ENCODE data around the gene MATN1. TPM values are rescaled to one million over a fixed set of nuclear protein-coding genes. Genes with fewer than 3 reads are reported as not detected.

Gene MATN1
- total RNA-seq, 2 experiments from 2014 or later: 0.28 to 0.42 TPM

DNA sequence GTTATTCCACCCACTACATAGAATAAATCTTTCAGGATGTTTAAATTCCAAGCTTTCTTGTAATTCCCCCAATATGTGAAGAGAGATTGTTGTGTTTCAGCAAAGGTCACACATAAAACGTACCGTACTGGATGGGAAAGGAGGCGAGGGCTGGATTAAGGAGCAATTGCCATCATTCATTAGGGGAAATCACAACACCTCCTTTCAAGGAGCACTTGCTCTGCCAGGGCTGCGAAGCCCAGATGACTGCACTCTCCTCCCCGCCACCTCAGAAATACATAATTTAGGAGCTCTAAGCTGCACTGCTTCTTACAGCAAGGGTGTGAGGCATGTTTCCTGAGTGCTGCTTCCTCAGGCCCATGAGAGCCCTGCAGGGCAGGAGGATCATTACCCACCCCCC is 29.6 kb downstream of the MATN1 start:
- no TSS peak for BruUV-seq (replicated peaks)
- Histone ChIP-seq H3K27ac (ENCODE audit: low read depth, low read length, poor library complexity, severe bottlenecking) (no peak overlapping the region), H3K9me3 (ENCODE audit: low read length) (no peaks in the 10 kb centered on the region), H3K9me2 (ENCODE audit: insufficient read depth, low read length) (no peaks in the 10 kb centered on the region), H3K79me2 (ENCODE audit: insufficient read depth, low read depth, low read length) (no peaks in the 10 kb centered on the region), H3K4me2 (ENCODE audit: low read length) (no peak overlapping the region), H3K4me3 (ENCODE audit: low read depth, low read length, poor library complexity, severe bottlenecking) (no peak overlapping the region), H2AFZ (ENCODE audit: low read length) (no peak overlapping the region), H3K4me1 (ENCODE audit: insufficient read depth, low read length, poor library complexity, severe bottlenecking) (no peaks in the 10 kb centered on the region), H3K36me3 (ENCODE audit: insufficient read depth, low read length) (no peaks in the 10 kb centered on the region), H4K20me1 (ENCODE audit: insufficient read depth, low read length) (no peaks in the 10 kb centered on the region)
- ChIA-PET POLR2A (no interaction called here), CTCF (ENCODE audit: unreplicated experiment) (no interaction called here)
- intact Hi-C loops (cut with micrococcal nuclease; ENCODE audit: unreplicated experiment): no loop called here
- DNase-seq (ENCODE audit: low spot score): no peak
- no peak for TF ChIP-seq EZH2phosphoT487 (IDR thresholded peaks at IDR 0.05; ENCODE audit: borderline replicate concordance, low read depth, low read length)
- TF ChIP-seq, protein P1, sequence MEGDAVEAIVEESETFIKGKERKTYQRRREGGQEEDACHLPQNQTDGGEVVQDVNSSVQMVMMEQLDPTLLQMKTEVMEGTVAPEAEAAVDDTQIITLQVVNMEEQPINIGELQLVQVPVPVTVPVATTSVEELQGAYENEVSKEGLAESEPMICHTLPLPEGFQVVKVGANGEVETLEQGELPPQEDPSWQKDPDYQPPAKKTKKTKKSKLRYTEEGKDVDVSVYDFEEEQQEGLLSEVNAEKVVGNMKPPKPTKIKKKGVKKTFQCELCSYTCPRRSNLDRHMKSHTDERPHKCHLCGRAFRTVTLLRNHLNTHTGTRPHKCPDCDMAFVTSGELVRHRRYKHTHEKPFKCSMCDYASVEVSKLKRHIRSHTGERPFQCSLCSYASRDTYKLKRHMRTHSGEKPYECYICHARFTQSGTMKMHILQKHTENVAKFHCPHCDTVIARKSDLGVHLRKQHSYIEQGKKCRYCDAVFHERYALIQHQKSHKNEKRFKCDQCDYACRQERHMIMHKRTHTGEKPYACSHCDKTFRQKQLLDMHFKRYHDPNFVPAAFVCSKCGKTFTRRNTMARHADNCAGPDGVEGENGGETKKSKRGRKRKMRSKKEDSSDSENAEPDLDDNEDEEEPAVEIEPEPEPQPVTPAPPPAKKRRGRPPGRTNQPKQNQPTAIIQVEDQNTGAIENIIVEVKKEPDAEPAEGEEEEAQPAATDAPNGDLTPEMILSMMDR (conservative IDR thresholded peaks at IDR 0.05; ENCODE audit: low read length): no peak

DNA sequence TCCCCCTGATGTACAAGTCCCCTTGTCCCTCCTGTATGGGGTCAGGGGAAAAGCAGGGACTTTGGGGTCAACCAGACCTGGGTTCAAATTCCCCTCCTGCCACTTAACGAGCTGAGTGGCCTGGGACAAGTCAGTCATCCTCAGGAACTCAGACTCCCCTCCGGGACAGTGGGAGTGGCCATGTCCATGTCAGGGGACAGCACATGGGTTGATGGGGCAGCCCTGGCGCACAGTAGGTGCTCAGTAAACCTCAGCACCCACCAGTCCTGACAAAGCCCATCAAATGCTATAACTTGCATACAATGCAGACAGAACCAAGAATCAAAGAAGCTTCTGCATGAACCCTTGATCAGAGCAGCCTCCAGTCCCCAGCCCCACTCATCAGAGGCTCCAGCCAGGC is 30.0 kb downstream of the MATN1 start:
- intact Hi-C loops (cut with micrococcal nuclease; ENCODE audit: unreplicated experiment): no loop called here
- no peak for TF ChIP-seq EZH2phosphoT487 (IDR thresholded peaks at IDR 0.05; ENCODE audit: borderline replicate concordance, low read depth, low read length)
- TF ChIP-seq, protein P1 (conservative IDR thresholded peaks at IDR 0.05; ENCODE audit: low read length): no peak
- no peak overlapping the region for H2AFZ ChIP-seq (ENCODE audit: low read length)
- DNase-seq (ENCODE audit: low spot score): no peak
- H4K20me1 ChIP-seq (ENCODE audit: insufficient read depth, low read length): no peaks in the 10 kb centered on the region
- no peak overlapping the region for H3K4me3 ChIP-seq (ENCODE audit: low read depth, low read length, poor library complexity, severe bottlenecking)
- H3K4me1 ChIP-seq (ENCODE audit: insufficient read depth, low read length, poor library complexity, severe bottlenecking): no peaks in the 10 kb centered on the region
- no peaks in the 10 kb centered on the region for H3K9me2 ChIP-seq (ENCODE audit: insufficient read depth, low read length)
- no peaks in the 10 kb centered on the region for H3K79me2 ChIP-seq (ENCODE audit: insufficient read depth, low read depth, low read length)
- no peak overlapping the region for H3K27ac ChIP-seq (ENCODE audit: low read depth, low read length, poor library complexity, severe bottlenecking)
- POLR2A ChIA-PET: no interaction called here
- CTCF ChIA-PET (ENCODE audit: unreplicated experiment): no interaction called here
- H3K36me3 ChIP-seq (ENCODE audit: insufficient read depth, low read length): no peaks in the 10 kb centered on the region
- H3K9me3 ChIP-seq (ENCODE audit: low read length): no peaks in the 10 kb centered on the region
- no peak overlapping the region for H3K4me2 ChIP-seq (ENCODE audit: low read length)
- no TSS peak for BruUV-seq (replicated peaks)

DNA sequence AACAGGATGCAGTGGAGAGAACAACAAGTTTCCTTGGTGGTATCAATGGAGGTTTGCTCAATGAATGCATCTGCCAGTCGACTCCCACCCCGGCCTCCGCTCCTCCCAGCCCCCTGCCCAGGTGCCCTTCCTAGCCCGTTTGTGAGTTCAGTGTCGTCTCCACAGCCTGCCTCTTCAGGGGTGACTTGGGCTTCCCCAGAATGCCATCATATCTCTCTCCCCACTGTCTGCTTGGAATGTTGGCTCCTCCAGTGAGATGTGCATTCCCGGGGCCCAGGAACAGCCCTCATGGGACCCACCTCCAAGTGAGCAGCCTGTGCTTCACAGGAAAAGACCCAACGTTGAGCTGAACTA is 30.5 kb downstream of the MATN1 start:
- Histone ChIP-seq H3K9me3 (ENCODE audit: low read length) (no peaks in the 10 kb centered on the region), H3K4me2 (ENCODE audit: low read length) (no peak overlapping the region), H3K79me2 (ENCODE audit: insufficient read depth, low read depth, low read length) (no peaks in the 10 kb centered on the region), H3K9me2 (ENCODE audit: insufficient read depth, low read length) (no peaks in the 10 kb centered on the region), H2AFZ (ENCODE audit: low read length) (no peak overlapping the region), H4K20me1 (ENCODE audit: insufficient read depth, low read length) (no peaks in the 10 kb centered on the region), H3K27ac (ENCODE audit: low read depth, low read length, poor library complexity, severe bottlenecking) (no peak overlapping the region), H3K36me3 (ENCODE audit: insufficient read depth, low read length) (no peaks in the 10 kb centered on the region), H3K4me1 (ENCODE audit: insufficient read depth, low read length, poor library complexity, severe bottlenecking) (no peaks in the 10 kb centered on the region), H3K4me3 (ENCODE audit: low read depth, low read length, poor library complexity, severe bottlenecking) (no peak overlapping the region)
- no peak for TF ChIP-seq EZH2phosphoT487 (IDR thresholded peaks at IDR 0.05; ENCODE audit: borderline replicate concordance, low read depth, low read length)
- TF ChIP-seq, protein P1 (conservative IDR thresholded peaks at IDR 0.05; ENCODE audit: low read length): no peak
- DNase-seq (ENCODE audit: low spot score): no peak
- ChIA-PET POLR2A (no interaction called here), CTCF (ENCODE audit: unreplicated experiment) (no interaction called here)
- BruUV-seq (replicated peaks): no TSS peak
- intact Hi-C loops (cut with micrococcal nuclease; ENCODE audit: unreplicated experiment): no loop called here

Data from OCI-LY7 (cell line).